Right lung (tissue), 10 donors: ENCODE measurements around the gene EFCAB9. TPM values are rescaled to one million over a fixed set of nuclear protein-coding genes. Genes with fewer than 3 reads are reported as not detected.
"Not testable (repeated sequence)": the region's sequence is repeated elsewhere in the genome, so short reads cannot be mapped to it uniquely, and the experiment has no call there.

Experiments
- DNase-seq, 2 donors: peaks; one replicate each; pipeline ENCODE4 v3.0.0-alpha.2; 2013
- long read RNA-seq, 8 donors: transcript quantifications; one replicate each; lab custom pipeline, GENCODE V29; 2026
- polyA plus RNA-seq, 5 donors: library from polyadenylated mRNA; unstranded; fragments of 120-200 nt; gene quantifications; one replicate each; pipeline versions ENCODE4 v1.2.1 to v1.2.3, GENCODE V29; 2013; ENCODE audit warnings: inconsistent platforms in 1 of 5, low replicate concordance in 1 of 5; ENCODE audit not compliant: insufficient read length in 5 of 5, insufficient read depth in 1 of 5

The EFCAB9 gene
- not detected for polyA plus RNA-seq
- long read RNA-seq, donor 1 = 0 reads
- long read RNA-seq, donor 2 = 0 reads
- long read RNA-seq, donor 3 = 0 reads
- long read RNA-seq, donor 4 = 0 reads
- long read RNA-seq, donor 5 = 0 reads
- long read RNA-seq, donor 6 = 0 reads
- long read RNA-seq, donor 7 = 0 reads
- long read RNA-seq, donor 8 = 0 reads

- no peak for DNase-seq
These were observed at the start of gene EFCAB9 for GRCh38 chr5:172193872-172194271. Gene EFCAB9 (plus strand): TSS chr5:172194172. CDS start chr5:172194173, 1 bp downstream.

GRCh38 chr5:172144291-172144815, 49.6 kb upstream of the EFCAB9 start:
- no peak for DNase-seq

GRCh38 chr5:172144931-172145869, 48.8 kb upstream of the EFCAB9 start:
- no peak for DNase-seq

GRCh38 chr5:172145870-172146747, 47.9 kb upstream of the EFCAB9 start:
- DNase-seq = no peak

- DNase-seq = no peak
These were observed 47.3 kb upstream of the EFCAB9 start for GRCh38 chr5:172146748-172147092.

- DNase-seq = no peak
These were observed 46.1 kb upstream of the EFCAB9 start for GRCh38 chr5:172147857-172148256.

GRCh38 chr5:172148381-172148780, 45.6 kb upstream of the EFCAB9 start:
- DNase-seq = no peak

- no peak for DNase-seq
These were observed 44.9 kb upstream of the EFCAB9 start for GRCh38 chr5:172149073-172149472.

GRCh38 chr5:172149481-172149880, 44.5 kb upstream of the EFCAB9 start:
- not testable (repeated sequence) for DNase-seq

GRCh38 chr5:172150514-172151425, 43.2 kb upstream of the EFCAB9 start:
- DNase-seq = no peak

GRCh38 chr5:172151661-172152210, 42.2 kb upstream of the EFCAB9 start:
- no peak for DNase-seq

GRCh38 chr5:172153695-172154094, 40.3 kb upstream of the EFCAB9 start:
- no peak for DNase-seq

GRCh38 chr5:172155101-172155500, 38.9 kb upstream of the EFCAB9 start:
- DNase-seq = not testable (repeated sequence)

- DNase-seq = no peak
These were observed 37.4 kb upstream of the EFCAB9 start for GRCh38 chr5:172156541-172156994.

- no peak for DNase-seq
These were observed 35.0 kb upstream of the EFCAB9 start for GRCh38 chr5:172159016-172159415.

GRCh38 chr5:172160506-172160905, 33.5 kb upstream of the EFCAB9 start:
- DNase-seq = no peak

- no peak for DNase-seq
These were observed 31.5 kb upstream of the EFCAB9 start for GRCh38 chr5:172162323-172162986.

GRCh38 chr5:172162987-172163343, 31.0 kb upstream of the EFCAB9 start:
- DNase-seq = no peak

GRCh38 chr5:172163346-172163745, 30.6 kb upstream of the EFCAB9 start:
- DNase-seq = no peak

- DNase-seq = no peak
These were observed 29.2 kb upstream of the EFCAB9 start for GRCh38 chr5:172164769-172165212.
